SK-N-SH (cell line): Measurements from ENCODE around the gene MBNL1. TPM values are rescaled to one million over a fixed set of nuclear protein-coding genes. Genes with fewer than 3 reads are reported as not detected.

ENCODE experiments used
- CTCF ChIA-PET: fragments of 300-600, 350-600 bp; formaldehyde crosslinking; extraction: SDS; loops from one replicate; lab custom pipeline; 2021; lab: Yijun Ruan, JAX
- POLR2A ChIA-PET: fragments of 350-600 bp; sonication (Branson Sonifier 250); formaldehyde crosslinking; extraction: SDS; loops from one replicate; lab custom pipeline; 2020; ENCODE audit warnings: antibody characterized with exemption, inconsistent platforms; lab: Yijun Ruan, JAX
- DNase-seq: peaks from one replicate; pipeline ENCODE4 v3.0.0; 2012
- H2AFZ ChIP-seq: fragments of 200-600 bp; sonication (generic); 2 replicates; pipeline ENCODE4 v1.8.1; 2016; ENCODE audit warnings: antibody characterized with exemption, mild to moderate bottlenecking, low read depth
- H3F3A ChIP-seq: fragments of 200-600 bp; sonication (generic); replicated peaks from 2 replicates; pipeline ENCODE3; 2016; ENCODE audit warnings: antibody characterized with exemption, mild to moderate bottlenecking; ENCODE audit not compliant: insufficient read depth
- H3K27ac ChIP-seq, 2 experiments: fragments of 200-500 bp in 1 of 2; fragments of 200-600 bp in 1 of 2; sonication (Bioruptor generic) in 1 of 2; sonication (generic), shearing (Covaris generic) in 1 of 2; 2 replicates each; pipeline versions ENCODE4 v1.5.1 to v1.6.1; 2014 to 2016; ENCODE audit warnings: low read depth in 2 of 2, inconsistent platforms in 1 of 2, low read length in 1 of 2, mild to moderate bottlenecking in 1 of 2, mixed read lengths in 1 of 2
- H3K27me3 ChIP-seq: fragments of 200-600 bp; sonication (generic), shearing (Covaris generic); 2 replicates; pipeline ENCODE4 v1.6.1; 2016; ENCODE audit warnings: mixed run types; ENCODE audit not compliant: insufficient read depth
- H3K36me3 ChIP-seq, 2 experiments: fragments of 200-500 bp in 1 of 2; fragments of 200-600 bp in 1 of 2; sonication (Bioruptor generic) in 1 of 2; sonication (generic) in 1 of 2; replicated peaks in 1 of 2; 2 replicates each; pipeline versions ENCODE3 to v1.5.1; 2014 to 2016; ENCODE audit warnings: low read length in 1 of 2, mild to moderate bottlenecking in 1 of 2; ENCODE audit not compliant: insufficient read depth in 2 of 2, control insufficient read depth in 1 of 2
- H3K4me1 ChIP-seq, 2 experiments: fragments of 200-500 bp in 1 of 2; fragments of 200-600 bp in 1 of 2; sonication (Bioruptor generic) in 1 of 2; sonication (generic), shearing (Covaris generic) in 1 of 2; 2 replicates each; pipeline versions ENCODE4 v1.5.1 to v1.6.1; 2014 to 2016; ENCODE audit warnings: low read depth in 1 of 2, low read length in 1 of 2, mixed run types in 1 of 2; ENCODE audit not compliant: insufficient read depth in 2 of 2, control insufficient read depth in 1 of 2
- H3K4me2 ChIP-seq: fragments of 200-600 bp; sonication (generic), shearing (Covaris generic); 2 replicates; pipeline ENCODE4 v1.6.1; 2017; ENCODE audit warnings: mixed run types
- H3K4me3 ChIP-seq, 2 experiments: fragments of 200-500 bp in 1 of 2; fragments of 200-600 bp in 1 of 2; sonication (Bioruptor generic) in 1 of 2; sonication (generic), shearing (Covaris generic) in 1 of 2; 2 replicates each; pipeline versions ENCODE4 v1.5.1 to v1.8.1; 2014 to 2016; ENCODE audit warnings: low read depth in 2 of 2, inconsistent platforms in 1 of 2, low read length in 1 of 2, mild to moderate bottlenecking in 1 of 2, mixed read lengths in 1 of 2, moderate library complexity in 1 of 2
- H3K79me2 ChIP-seq: fragments of 200-600 bp; sonication (generic); 2 replicates; pipeline ENCODE4 v1.8.1; 2017; ENCODE audit warnings: mild to moderate bottlenecking; ENCODE audit not compliant: insufficient read depth
- H3K9ac ChIP-seq: fragments of 200-600 bp; sonication (generic); 2 replicates; pipeline ENCODE4 v1.6.1; 2017; ENCODE audit warnings: mixed run types
- H3K9me2 ChIP-seq: fragments of 200-600 bp; sonication (generic); 2 replicates; pipeline ENCODE4 v1.6.1; 2017; ENCODE audit warnings: mixed run types
- H3K9me3 ChIP-seq: fragments of 200-600 bp; sonication (generic); 2 replicates; pipeline ENCODE4 v1.6.1; 2017; ENCODE audit warnings: mixed run types, mild to moderate bottlenecking, moderate library complexity
- H4K20me1 ChIP-seq: fragments of 200-600 bp; sonication (generic); 2 replicates; pipeline ENCODE4 v1.6.1; 2017; ENCODE audit warnings: mild to moderate bottlenecking, mixed run types; ENCODE audit not compliant: insufficient read depth
- CHD2 ChIP-seq: fragments of 150-350 bp; IDR thresholded peaks from 2 replicates; pipeline ENCODE4 v1.6.1; 2018; ENCODE audit warnings: low read length; ENCODE audit not compliant: partially characterized antibody
- EP300 ChIP-seq, 2 experiments: IDR thresholded peaks; 2 replicates each; pipeline versions ENCODE4 v1.4.0 to v1.6.1; 2012; ENCODE audit warnings: borderline replicate concordance in 1 of 2, low read depth in 1 of 2, low read length in 1 of 2
- FOSL2 ChIP-seq: IDR thresholded peaks from 2 replicates; pipeline ENCODE4 v1.4.0; 2012; ENCODE audit warnings: low read depth, mild to moderate bottlenecking, moderate library complexity, borderline replicate concordance
- GABPA ChIP-seq: IDR thresholded peaks from 2 replicates; pipeline ENCODE4 v1.4.0; 2012; ENCODE audit warnings: low read depth, mild to moderate bottlenecking
- MXI1 ChIP-seq: IDR thresholded peaks from 2 replicates; pipeline ENCODE4 v1.6.1; 2012; ENCODE audit warnings: mild to moderate bottlenecking, low read depth, low read length, improper control_type of control experiment
- NRF1 ChIP-seq: IDR thresholded peaks from 2 replicates; pipeline ENCODE4 v1.6.1; 2012; ENCODE audit warnings: low read depth, mild to moderate bottlenecking, low read length
- PBX3 ChIP-seq: IDR thresholded peaks from 2 replicates; pipeline ENCODE4; 2012
- POLR2AphosphoS5 ChIP-seq: IDR thresholded peaks from 2 replicates; pipeline ENCODE4 v1.6.1; 2012; ENCODE audit warnings: low read depth, low read length
- RFX5 ChIP-seq: IDR thresholded peaks from 2 replicates; pipeline ENCODE4 v1.6.1; 2012; ENCODE audit warnings: mild to moderate bottlenecking, improper control_type of control experiment, low read length
- SIN3A ChIP-seq: IDR thresholded peaks from 2 replicates; pipeline ENCODE4 v1.6.1; 2012; ENCODE audit warnings: low read depth, mild to moderate bottlenecking, low read length, moderate library complexity, borderline replicate concordance
- SMC3 ChIP-seq: IDR thresholded peaks from 2 replicates; pipeline ENCODE4 v1.6.1; 2012; ENCODE audit warnings: low read depth, low read length, improper control_type of control experiment
- TEAD4 ChIP-seq: IDR thresholded peaks from 2 replicates; pipeline ENCODE4 v1.4.0; 2012; ENCODE audit warnings: mild to moderate bottlenecking, borderline replicate concordance; ENCODE audit not compliant: insufficient read depth
- USF1 ChIP-seq: IDR thresholded peaks from 2 replicates; pipeline ENCODE4 v1.4.0; 2012; ENCODE audit warnings: low read depth, borderline replicate concordance
- YY1 ChIP-seq: IDR thresholded peaks from 2 replicates; pipeline ENCODE4 v1.4.0; 2012; ENCODE audit warnings: low read depth, mild to moderate bottlenecking
- WGBS: methylation state at CpG from one replicate; pipeline ENCODE4 v1.1.6; 2017; ENCODE audit warnings: low lambda C conversion rate; 5-methylcytosine and 5-hydroxymethylcytosine counted together
- polyA plus RNA-seq, 3 experiments: library from polyadenylated mRNA; depleted of rRNA; stranded (reverse); fragments of >200 nt; gene quantifications; 2 replicates each; pipeline ENCODE4 v1.2.3, GENCODE V29; 2012
- TF ChIP-seq, protein P1 (sequence below): IDR thresholded peaks from 2 replicates; pipeline ENCODE4 v1.4.0; 2012; ENCODE audit warnings: low read depth
- TF ChIP-seq, protein P2 (sequence below): IDR thresholded peaks from 2 replicates; pipeline ENCODE4 v1.6.1; 2012; ENCODE audit warnings: mild to moderate bottlenecking, low read depth, low read length, moderate library complexity

MBNL1 gene
- polyA plus RNA-seq, 1 of the 3 experiments (the other 2 are of a cell fraction): 44.3 TPM

DNA sequence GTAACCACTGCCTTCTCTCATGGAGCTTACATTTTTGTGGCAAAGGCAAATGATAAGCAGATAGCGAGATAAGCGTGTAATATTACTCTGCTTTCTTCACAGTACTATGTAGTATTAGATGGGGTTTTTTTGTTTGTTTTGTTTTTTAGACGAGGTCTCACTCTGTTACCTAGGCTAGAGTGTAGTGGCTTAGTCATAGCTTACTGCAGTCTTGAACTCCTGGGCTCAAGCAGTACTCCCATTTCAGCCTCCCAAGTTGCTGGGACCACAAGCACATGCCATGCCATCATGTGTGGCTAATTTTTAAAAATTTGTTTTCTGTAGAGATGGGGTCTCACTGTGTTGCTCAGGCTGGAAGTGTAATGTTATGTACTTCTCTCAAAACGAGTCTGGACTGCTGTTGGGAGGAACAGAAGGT lies 22.9 kb downstream of the MBNL1 start:
- H3K36me3 ChIP-seq: peaks cover 0 to 34% of the 10 kb centered on the region in 2 experiments
- WGBS: 86% methylated on average over 4 of the region's 4 CpGs
- no peak overlapping the region for H3K9ac ChIP-seq
- no peak overlapping the region for H2AFZ ChIP-seq
- TF ChIP-seq SIN3A: no peak
- no peak for TF ChIP-seq GABPA
- TF ChIP-seq MXI1: no peak
- no peak for TF ChIP-seq FOSL2
- TF ChIP-seq, protein P1, sequence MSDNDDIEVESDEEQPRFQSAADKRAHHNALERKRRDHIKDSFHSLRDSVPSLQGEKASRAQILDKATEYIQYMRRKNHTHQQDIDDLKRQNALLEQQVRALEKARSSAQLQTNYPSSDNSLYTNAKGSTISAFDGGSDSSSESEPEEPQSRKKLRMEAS: no peak
- TF ChIP-seq TEAD4: no peak
- TF ChIP-seq RFX5: no peak
- TF ChIP-seq NRF1: no peak
- TF ChIP-seq USF1: no peak
- no peak for TF ChIP-seq CHD2
- TF ChIP-seq SMC3: no peak
- TF ChIP-seq, protein P2, sequence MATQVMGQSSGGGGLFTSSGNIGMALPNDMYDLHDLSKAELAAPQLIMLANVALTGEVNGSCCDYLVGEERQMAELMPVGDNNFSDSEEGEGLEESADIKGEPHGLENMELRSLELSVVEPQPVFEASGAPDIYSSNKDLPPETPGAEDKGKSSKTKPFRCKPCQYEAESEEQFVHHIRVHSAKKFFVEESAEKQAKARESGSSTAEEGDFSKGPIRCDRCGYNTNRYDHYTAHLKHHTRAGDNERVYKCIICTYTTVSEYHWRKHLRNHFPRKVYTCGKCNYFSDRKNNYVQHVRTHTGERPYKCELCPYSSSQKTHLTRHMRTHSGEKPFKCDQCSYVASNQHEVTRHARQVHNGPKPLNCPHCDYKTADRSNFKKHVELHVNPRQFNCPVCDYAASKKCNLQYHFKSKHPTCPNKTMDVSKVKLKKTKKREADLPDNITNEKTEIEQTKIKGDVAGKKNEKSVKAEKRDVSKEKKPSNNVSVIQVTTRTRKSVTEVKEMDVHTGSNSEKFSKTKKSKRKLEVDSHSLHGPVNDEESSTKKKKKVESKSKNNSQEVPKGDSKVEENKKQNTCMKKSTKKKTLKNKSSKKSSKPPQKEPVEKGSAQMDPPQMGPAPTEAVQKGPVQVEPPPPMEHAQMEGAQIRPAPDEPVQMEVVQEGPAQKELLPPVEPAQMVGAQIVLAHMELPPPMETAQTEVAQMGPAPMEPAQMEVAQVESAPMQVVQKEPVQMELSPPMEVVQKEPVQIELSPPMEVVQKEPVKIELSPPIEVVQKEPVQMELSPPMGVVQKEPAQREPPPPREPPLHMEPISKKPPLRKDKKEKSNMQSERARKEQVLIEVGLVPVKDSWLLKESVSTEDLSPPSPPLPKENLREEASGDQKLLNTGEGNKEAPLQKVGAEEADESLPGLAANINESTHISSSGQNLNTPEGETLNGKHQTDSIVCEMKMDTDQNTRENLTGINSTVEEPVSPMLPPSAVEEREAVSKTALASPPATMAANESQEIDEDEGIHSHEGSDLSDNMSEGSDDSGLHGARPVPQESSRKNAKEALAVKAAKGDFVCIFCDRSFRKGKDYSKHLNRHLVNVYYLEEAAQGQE: no peak
- TF ChIP-seq PBX3: no peak
- TF ChIP-seq POLR2AphosphoS5: no peak
- no peak for TF ChIP-seq EP300 (IDR thresholded peaks at IDR 0.05; ENCODE audit: borderline replicate concordance in 1 of 2, low read depth in 1 of 2, low read length in 1 of 2)
- no peak for TF ChIP-seq YY1
- H3K27me3 ChIP-seq: no peaks in the 10 kb centered on the region
- H3K27ac ChIP-seq: peak overlapping the region in 1 of 2 experiments; percentile 10; a peak in 1 of 4 replicates
- H3K9me3 ChIP-seq: no peaks in the 10 kb centered on the region
- ChIA-PET POLR2A (no interaction called here), CTCF (interaction anchor here (0.7 to 0.9 kb wide), 2 partner anchors 29 to 373 kb away, joined by 3 read pairs; no protein-coding TSS in a partner anchor)
- no peak overlapping the region; the same call in 1 of the 2 replicates for H3K4me2 ChIP-seq
- peaks cover 94% of the 10 kb centered on the region for H4K20me1 ChIP-seq
- peaks cover 34% of the 10 kb centered on the region for H3F3A ChIP-seq
- peaks cover 100% of the 10 kb centered on the region for H3K79me2 ChIP-seq
- peaks cover 0 to 11% of the 10 kb centered on the region in 2 experiments for H3K4me1 ChIP-seq
- H3K4me3 ChIP-seq: no peak overlapping the region
- no peak for DNase-seq
- no peaks in the 10 kb centered on the region for H3K9me2 ChIP-seq
